Peyer's patch (tissue), 4 donors: ENCODE data around the gene SIRT5.

Experiments
- POLR2A ChIP-seq, 2 donors: fragments of 450-650 bp; IDR thresholded peaks; one replicate each; pipeline ENCODE4 v1.5.1; 2017; ENCODE audit warnings: antibody characterized with exemption in 2 of 2, mild to moderate bottlenecking in 2 of 2, moderate library complexity in 2 of 2
- TF ChIP-seq, protein P1 (sequence below), 6 experiments: fragments of 450-650 bp in 4 of 6; fragments of 200-600 bp in 2 of 6; sonication (generic) in 1 of 6; IDR thresholded peaks; one replicate each; pipeline ENCODE4 v1.5.1; 2017 to 2019; ENCODE audit warnings: antibody characterized with exemption in 6 of 6, mild to moderate bottlenecking in 3 of 6, moderate library complexity in 1 of 6

DNA sequence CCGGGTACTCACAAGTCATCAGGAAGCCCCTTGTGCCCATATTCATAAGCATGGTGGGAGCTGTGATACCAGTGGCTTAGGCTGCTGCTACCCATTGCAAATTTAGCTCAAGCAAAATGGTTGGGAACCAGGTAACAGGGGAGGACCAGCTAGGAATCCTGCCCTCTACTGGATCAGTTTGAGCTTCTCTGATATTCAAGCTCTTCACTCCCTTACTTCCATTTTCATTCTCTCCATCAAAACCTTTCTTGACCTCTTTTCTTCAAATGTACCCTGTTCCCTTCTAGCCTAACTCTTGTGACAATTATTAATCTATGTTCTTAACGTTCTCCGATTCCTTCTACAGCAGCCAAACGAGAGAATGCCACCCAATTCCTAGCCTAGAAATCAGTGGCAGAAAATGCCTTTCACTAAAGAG, 50.5 kb downstream of the SIRT5 start:
- TF ChIP-seq, protein P1, sequence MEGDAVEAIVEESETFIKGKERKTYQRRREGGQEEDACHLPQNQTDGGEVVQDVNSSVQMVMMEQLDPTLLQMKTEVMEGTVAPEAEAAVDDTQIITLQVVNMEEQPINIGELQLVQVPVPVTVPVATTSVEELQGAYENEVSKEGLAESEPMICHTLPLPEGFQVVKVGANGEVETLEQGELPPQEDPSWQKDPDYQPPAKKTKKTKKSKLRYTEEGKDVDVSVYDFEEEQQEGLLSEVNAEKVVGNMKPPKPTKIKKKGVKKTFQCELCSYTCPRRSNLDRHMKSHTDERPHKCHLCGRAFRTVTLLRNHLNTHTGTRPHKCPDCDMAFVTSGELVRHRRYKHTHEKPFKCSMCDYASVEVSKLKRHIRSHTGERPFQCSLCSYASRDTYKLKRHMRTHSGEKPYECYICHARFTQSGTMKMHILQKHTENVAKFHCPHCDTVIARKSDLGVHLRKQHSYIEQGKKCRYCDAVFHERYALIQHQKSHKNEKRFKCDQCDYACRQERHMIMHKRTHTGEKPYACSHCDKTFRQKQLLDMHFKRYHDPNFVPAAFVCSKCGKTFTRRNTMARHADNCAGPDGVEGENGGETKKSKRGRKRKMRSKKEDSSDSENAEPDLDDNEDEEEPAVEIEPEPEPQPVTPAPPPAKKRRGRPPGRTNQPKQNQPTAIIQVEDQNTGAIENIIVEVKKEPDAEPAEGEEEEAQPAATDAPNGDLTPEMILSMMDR (IDR thresholded peaks at IDR 0.05), result peak in 5 of 6 experiments; percentile 11 to 44 (median 40)
- TF ChIP-seq POLR2A (IDR thresholded peaks at IDR 0.05), result no peak
